Measurements from ENCODE around the gene CDR2. TPM values are rescaled to one million over a fixed set of nuclear protein-coding genes. Genes with fewer than 3 reads are reported as not detected.

The CDR2 gene
- total RNA-seq, 4 donors from 2014 or later: 12.1 to 55.7 (median 21.7) TPM

- Histone ChIP-seq H3K27me3 (no peaks in the 10 kb centered on the region), H3K4me1 (no peaks in the 10 kb centered on the region), H3K36me3 (no peaks in the 10 kb centered on the region), H3K4me3 (no peak overlapping the region), H3K27ac (no peak overlapping the region), H3K9me3 (no peaks in the 10 kb centered on the region)
- TF ChIP-seq CTCF (IDR thresholded peaks at IDR 0.05): no peak
- TF ChIP-seq POLR2A (IDR thresholded peaks at IDR 0.05): no peak
- intact Hi-C loops (cut with DNase I; ENCODE audit: low total_unique reads): no loop called here
- no peak for DNase-seq
Observed at GRCh38 chr16:22348291-22348690, 26.1 kb downstream of the CDR2 start.

- no peak overlapping the region for H3K27ac ChIP-seq
Observed at GRCh38 chr16:22347100-22347820, 27.2 kb downstream of the CDR2 start.

DNA sequence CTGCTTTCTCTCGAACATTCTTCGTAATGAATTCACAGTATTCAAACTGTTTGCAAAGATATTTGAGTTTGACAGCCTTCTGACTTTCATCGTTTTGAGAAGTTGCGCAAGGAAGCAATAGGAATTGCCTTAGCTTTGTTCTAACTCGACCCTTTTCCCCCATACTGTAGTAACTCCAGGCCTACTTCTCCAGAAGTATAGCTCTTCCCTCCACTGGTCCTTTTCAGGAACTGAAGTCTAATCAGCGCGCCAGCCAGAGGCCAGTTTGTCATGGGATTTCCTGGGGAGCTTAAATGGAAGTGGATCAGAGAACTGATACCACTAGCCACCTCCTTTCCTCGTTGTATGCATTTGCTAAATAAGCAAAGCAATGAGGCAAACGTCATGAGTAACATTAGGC, 27.9 kb downstream of the CDR2 start:
- no peaks in the 10 kb centered on the region for H3K9me3 ChIP-seq
- no peak for DNase-seq
- no peaks in the 10 kb centered on the region for H3K27me3 ChIP-seq
- TF ChIP-seq POLR2A (IDR thresholded peaks at IDR 0.05) (no peak), CTCF (IDR thresholded peaks at IDR 0.05) (no peak)
- H3K27ac ChIP-seq: no peak overlapping the region
- no peaks in the 10 kb centered on the region for H3K36me3 ChIP-seq
- no peak overlapping the region for H3K4me3 ChIP-seq
- no peaks in the 10 kb centered on the region for H3K4me1 ChIP-seq
- intact Hi-C loops (cut with DNase I; ENCODE audit: low total_unique reads): no loop called here

More at GRCh38 chr16:22347100-22347820, 27.2 kb downstream of the CDR2 start:
- no peaks in the 10 kb centered on the region for H3K9me3 ChIP-seq
- TF ChIP-seq POLR2A (IDR thresholded peaks at IDR 0.05) (no peak), CTCF (IDR thresholded peaks at IDR 0.05) (no peak)
- H3K27me3 ChIP-seq: no peaks in the 10 kb centered on the region
- intact Hi-C loops (cut with DNase I; ENCODE audit: low total_unique reads): no loop called here
- no peak overlapping the region for H3K4me3 ChIP-seq
- H3K4me1 ChIP-seq: no peaks in the 10 kb centered on the region
- DNase-seq: no peak
- no peaks in the 10 kb centered on the region for H3K36me3 ChIP-seq

- TF ChIP-seq CTCF (IDR thresholded peaks at IDR 0.05): no peak
- TF ChIP-seq POLR2A (IDR thresholded peaks at IDR 0.05): no peak
- no peaks in the 10 kb centered on the region for H3K27me3 ChIP-seq
- H3K9me3 ChIP-seq: no peaks in the 10 kb centered on the region
- no peak overlapping the region for H3K27ac ChIP-seq
- intact Hi-C loops (cut with DNase I; ENCODE audit: low total_unique reads): no loop called here
- no peaks in the 10 kb centered on the region for H3K4me1 ChIP-seq
- H3K36me3 ChIP-seq: no peaks in the 10 kb centered on the region
- no peak for DNase-seq
- H3K4me3 ChIP-seq: no peak overlapping the region
Observed at GRCh38 chr16:22342082-22342481, 32.3 kb downstream of the CDR2 start.

DNA sequence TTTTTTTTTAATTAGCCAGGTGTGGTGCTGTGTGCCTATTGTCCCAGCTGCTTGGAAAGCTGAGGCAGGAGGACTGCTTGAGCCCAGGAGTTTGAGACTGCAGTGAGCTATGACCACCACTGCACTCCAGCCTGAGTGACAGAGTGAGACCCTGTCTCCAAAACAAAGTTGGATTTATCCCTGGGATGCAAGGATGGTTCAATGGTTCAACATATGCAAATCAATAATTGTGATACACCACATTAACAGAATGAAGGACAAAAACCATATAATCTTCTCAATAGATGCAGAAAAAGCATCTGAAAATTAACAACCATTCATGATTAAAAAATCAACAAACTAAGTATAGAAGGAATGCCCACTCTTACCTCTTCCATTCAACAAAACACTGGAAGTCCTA, 33.5 kb downstream of the CDR2 start:
- intact Hi-C loops (cut with DNase I; ENCODE audit: low total_unique reads): no loop called here

More for the DNA sequence above, 33.5 kb downstream of the CDR2 start:
- DNase-seq: no peak
- H3K27me3 ChIP-seq: no peaks in the 10 kb centered on the region
- TF ChIP-seq POLR2A (IDR thresholded peaks at IDR 0.05): no peak
- no peak for TF ChIP-seq CTCF (IDR thresholded peaks at IDR 0.05)
- H3K4me1 ChIP-seq: no peaks in the 10 kb centered on the region
- no peaks in the 10 kb centered on the region for H3K36me3 ChIP-seq
- no peak overlapping the region for H3K27ac ChIP-seq
- H3K9me3 ChIP-seq: no peaks in the 10 kb centered on the region
- H3K4me3 ChIP-seq: no peak overlapping the region

Data from uterus (tissue), 4 donors.